Kidney (tissue), 14 donors: ENCODE measurements around the gene STK35. TPM values are rescaled to one million over a fixed set of nuclear protein-coding genes. Genes with fewer than 3 reads are reported as not detected.

Experiments used
- DNase-seq, 5 donors: peaks; one replicate each; pipeline ENCODE4 v3.0.0-alpha.2; 2013 to 2020
- FAIRE-seq: peaks from 2 replicates; lab custom pipeline; 2012; peaks lifted over from hg19 to GRCh38; lab: Jason Lieb, UNC
- H3K27ac ChIP-seq, 2 donors: one replicate each; pipeline ENCODE4 v1.7.0; 2013; ENCODE audit warnings: low read depth in 2 of 2, low read length in 2 of 2, inconsistent platforms in 1 of 2
- H3K27me3 ChIP-seq: one replicate; pipeline ENCODE4 v1.7.1; 2013; ENCODE audit warnings: low read length, inconsistent platforms; ENCODE audit not compliant: control insufficient read depth, insufficient read depth
- H3K36me3 ChIP-seq, 3 donors: one replicate each; pipeline versions ENCODE4 v1.7.0 to v1.7.1; 2013; ENCODE audit warnings: low read length in 3 of 3, control low read depth in 1 of 3, inconsistent platforms in 1 of 3; ENCODE audit not compliant: insufficient read depth in 3 of 3, control insufficient read depth in 2 of 3
- H3K4me1 ChIP-seq, 3 donors: one replicate each; pipeline versions ENCODE4 v1.7.0 to v1.7.1; 2013; ENCODE audit warnings: low read length in 3 of 3, inconsistent platforms in 1 of 3, low read depth in 1 of 3; ENCODE audit not compliant: control insufficient read depth in 2 of 3, insufficient read depth in 2 of 3
- H3K4me3 ChIP-seq, 3 donors: one replicate each; pipeline versions ENCODE4 v1.7.0 to v1.8.1; 2013; ENCODE audit warnings: low read length in 3 of 3, control low read depth in 1 of 3, inconsistent platforms in 1 of 3
- H3K9ac ChIP-seq, 3 donors: one replicate each; pipeline versions ENCODE4 v1.7.0 to v1.7.1; 2013; ENCODE audit warnings: low read length in 3 of 3, control low read depth in 1 of 3, inconsistent platforms in 1 of 3
- H3K9me3 ChIP-seq, 3 donors: one replicate each; pipeline versions ENCODE4 v1.7.0 to v1.7.1; 2013; ENCODE audit warnings: low read length in 3 of 3, control low read depth in 1 of 3, inconsistent platforms in 1 of 3; ENCODE audit not compliant: control insufficient read depth in 2 of 3, insufficient read depth in 1 of 3
- intact Hi-C: fragments of 100-400 bp; cut with DNase I; formaldehyde crosslinking; loops from one replicate; pipeline ENCODE4 v1.11.1; 2022
- polyA plus RNA-seq: library from polyadenylated mRNA; stranded (reverse); fragments of 350-450 nt; fragmentation: Illumina TruSeq; extraction: RNeasy Lipid Tissue Mini Kit (QIAGEN cat#74804); gene quantifications from one replicate; pipeline ENCODE4 v1.2.3, GENCODE V29; 2014; ENCODE audit warnings: low read depth, low replicate concordance; ENCODE audit not compliant: insufficient read depth
- total RNA-seq: library from RNA; stranded (reverse); fragmentation: NEBNext Ultra II Directional; extraction: Animal tissue kit (Norgen Biotek cat#: 25700); gene quantifications from one replicate; pipeline ENCODE4 v1.2.1, GENCODE V29; 2021
- TF ChIP-seq, protein P1 (sequence below): IDR thresholded peaks from 3 replicates; pipeline ENCODE4 v1.5.1; 2012; ENCODE audit warnings: mild to moderate bottlenecking, moderate library complexity, borderline replicate concordance; ENCODE audit not compliant: insufficient read depth; ENCODE audit errors: extremely low read depth
- donor health status: control.
- donor health status: control.
- donor health status: control.
- donor health status: control.
- donor health status: control.
- donor health status: DM: yes; HTN: yes; CAD: no.
- donor health status: Normal renal cell carcinoma (clear cell type).

The STK35 gene
- total and polyA plus RNA-seq, 2 donors from 2014 or later, result 3.7 to 16.5 TPM

DNA sequence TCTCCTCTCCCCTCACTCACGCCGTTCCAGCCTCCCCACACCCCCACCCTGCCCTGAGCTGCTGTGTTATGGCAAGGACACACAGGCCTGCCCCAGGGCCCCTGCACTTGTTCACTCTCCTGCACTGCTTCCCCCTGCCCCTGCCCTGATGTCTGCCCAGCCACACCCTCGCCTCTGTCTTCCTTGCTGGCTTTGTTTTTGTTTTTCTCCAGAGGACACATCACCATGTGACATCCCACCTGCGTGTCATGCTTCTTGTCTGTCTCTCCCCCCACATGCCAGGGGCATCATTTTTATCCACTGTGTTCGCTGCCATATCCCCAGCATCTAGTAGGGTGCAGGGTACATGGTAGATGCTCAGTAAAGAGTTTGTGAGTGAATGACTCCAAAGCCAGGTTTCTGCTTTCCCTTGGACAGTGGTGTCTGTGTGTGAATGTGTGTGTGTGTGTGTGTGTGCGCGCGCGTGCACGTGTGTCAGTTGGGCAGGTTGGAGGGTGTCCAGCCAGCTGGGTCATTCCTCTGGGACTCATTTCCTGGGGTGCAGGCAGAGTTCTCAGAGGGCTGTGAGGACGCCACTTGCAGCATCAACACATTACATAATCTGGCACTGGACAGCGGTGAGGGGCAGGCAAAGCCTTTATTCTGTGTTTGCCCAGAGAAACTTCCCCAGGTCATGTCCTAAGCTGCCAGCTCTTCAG lies 60.6 kb downstream of the STK35 start:
- Histone ChIP-seq H3K9ac (no peak overlapping the region), H3K27ac (no peak overlapping the region), H3K36me3 (no peaks in the 10 kb centered on the region), H3K4me3 (no peak overlapping the region), H3K27me3 (no peaks in the 10 kb centered on the region), H3K4me1 (no peaks in the 10 kb centered on the region), H3K9me3 (no peaks in the 10 kb centered on the region)
- FAIRE-seq, result no peak
- TF ChIP-seq, protein P1, sequence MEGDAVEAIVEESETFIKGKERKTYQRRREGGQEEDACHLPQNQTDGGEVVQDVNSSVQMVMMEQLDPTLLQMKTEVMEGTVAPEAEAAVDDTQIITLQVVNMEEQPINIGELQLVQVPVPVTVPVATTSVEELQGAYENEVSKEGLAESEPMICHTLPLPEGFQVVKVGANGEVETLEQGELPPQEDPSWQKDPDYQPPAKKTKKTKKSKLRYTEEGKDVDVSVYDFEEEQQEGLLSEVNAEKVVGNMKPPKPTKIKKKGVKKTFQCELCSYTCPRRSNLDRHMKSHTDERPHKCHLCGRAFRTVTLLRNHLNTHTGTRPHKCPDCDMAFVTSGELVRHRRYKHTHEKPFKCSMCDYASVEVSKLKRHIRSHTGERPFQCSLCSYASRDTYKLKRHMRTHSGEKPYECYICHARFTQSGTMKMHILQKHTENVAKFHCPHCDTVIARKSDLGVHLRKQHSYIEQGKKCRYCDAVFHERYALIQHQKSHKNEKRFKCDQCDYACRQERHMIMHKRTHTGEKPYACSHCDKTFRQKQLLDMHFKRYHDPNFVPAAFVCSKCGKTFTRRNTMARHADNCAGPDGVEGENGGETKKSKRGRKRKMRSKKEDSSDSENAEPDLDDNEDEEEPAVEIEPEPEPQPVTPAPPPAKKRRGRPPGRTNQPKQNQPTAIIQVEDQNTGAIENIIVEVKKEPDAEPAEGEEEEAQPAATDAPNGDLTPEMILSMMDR, result no peak
- no peak for DNase-seq
- intact Hi-C loops, result no loop called here

DNA sequence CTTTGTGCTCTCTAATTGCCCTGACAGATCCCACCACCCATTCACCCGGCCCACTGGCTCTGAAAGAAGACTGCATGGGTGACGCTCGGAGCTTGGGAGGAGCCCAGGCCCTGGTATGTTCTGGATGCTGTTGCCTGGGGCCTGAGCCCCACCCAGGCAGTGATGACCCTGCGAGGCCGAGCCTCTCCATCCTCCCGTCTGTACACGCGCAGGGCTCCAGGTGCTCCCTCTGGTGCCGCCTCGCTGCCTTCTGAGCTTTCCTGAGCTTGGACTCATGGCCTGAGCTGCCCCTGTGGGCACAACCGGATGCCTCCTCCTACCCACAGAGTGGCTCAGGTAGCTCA lies 61.2 kb downstream of the STK35 start:
- TF ChIP-seq, protein P1, result no peak
- FAIRE-seq (no peak), DNase-seq (no peak)
- intact Hi-C loops, result no loop called here
- no peaks in the 10 kb centered on the region for H3K4me1 ChIP-seq
- H3K4me3 ChIP-seq, result no peak overlapping the region
- H3K27me3 ChIP-seq, result no peaks in the 10 kb centered on the region
- no peak overlapping the region for H3K27ac ChIP-seq
- H3K9me3 ChIP-seq, result no peaks in the 10 kb centered on the region
- H3K9ac ChIP-seq, result no peak overlapping the region
- H3K36me3 ChIP-seq, result no peaks in the 10 kb centered on the region

DNA sequence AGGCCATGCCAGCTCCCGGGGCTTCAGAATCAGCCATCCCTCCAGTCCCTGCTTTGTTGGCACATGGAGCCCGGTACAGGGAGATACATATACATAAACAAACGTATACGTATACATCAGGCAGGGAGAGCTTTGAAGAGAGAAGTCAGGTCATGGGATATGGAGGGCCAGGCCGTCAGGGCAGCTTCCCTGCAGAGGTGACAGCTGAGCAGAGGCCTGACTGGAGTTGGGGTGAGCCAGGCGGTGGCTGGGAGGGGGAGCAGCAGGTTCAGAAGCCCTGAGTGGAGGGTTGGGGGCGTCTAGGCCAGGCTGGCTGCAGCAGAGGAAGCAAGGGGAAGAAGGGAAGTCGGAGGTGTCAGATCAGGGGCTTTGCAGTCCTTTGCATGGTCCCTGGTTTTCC lies 61.7 kb downstream of the STK35 start:
- Histone ChIP-seq H3K4me3 (no peak overlapping the region), H3K4me1 (no peaks in the 10 kb centered on the region), H3K27me3 (no peaks in the 10 kb centered on the region), H3K27ac (no peak overlapping the region), H3K9me3 (no peaks in the 10 kb centered on the region), H3K36me3 (no peaks in the 10 kb centered on the region), H3K9ac (no peak overlapping the region)
- TF ChIP-seq, protein P1, result no peak
- intact Hi-C loops, result no loop called here
- no peak for DNase-seq
- no peak for FAIRE-seq

DNA sequence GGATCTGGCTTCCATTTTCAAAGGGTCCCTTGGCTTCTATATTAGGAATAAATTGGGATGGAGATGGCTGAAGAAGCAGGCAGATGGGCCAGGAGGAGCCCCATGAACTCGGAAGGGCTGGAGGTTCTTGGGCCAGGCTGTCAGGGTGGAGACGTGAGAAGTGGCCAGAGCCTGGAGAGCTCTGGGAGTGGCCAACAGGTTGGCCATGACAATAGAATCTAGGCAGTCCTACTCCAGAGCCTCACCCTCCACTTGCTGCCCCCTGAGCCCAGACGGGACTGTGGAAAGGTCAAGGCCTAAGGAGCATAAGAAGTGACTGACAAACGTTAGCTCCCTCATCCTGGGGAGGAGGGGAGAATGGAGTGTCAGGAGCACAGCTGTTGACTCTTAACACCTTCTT lies 62.1 kb downstream of the STK35 start:
- DNase-seq (no peak), FAIRE-seq (no peak)
- H3K9me3 ChIP-seq, result no peaks in the 10 kb centered on the region
- TF ChIP-seq, protein P1, result no peak
- no peak overlapping the region for H3K9ac ChIP-seq
- no peaks in the 10 kb centered on the region for H3K36me3 ChIP-seq
- intact Hi-C loops, result no loop called here
- H3K27me3 ChIP-seq, result no peaks in the 10 kb centered on the region
- H3K4me1 ChIP-seq, result no peaks in the 10 kb centered on the region
- no peak overlapping the region for H3K4me3 ChIP-seq
- no peak overlapping the region for H3K27ac ChIP-seq
